H1 (cell line): ENCODE measurements around the gene CPNE5. TPM values are rescaled to one million over a fixed set of nuclear protein-coding genes. Genes with fewer than 3 reads are reported as not detected.

Experiments
- CTCF ChIA-PET: fragments of 300-600 bp; sonication (Branson Sonifier 250); formaldehyde crosslinking; loops from one replicate; lab custom pipeline; 2021; ENCODE audit not compliant: partially characterized antibody; lab: Charles Lee
- POLR2A ChIA-PET: fragments of 300-600 bp; sonication (Branson Sonifier 250); formaldehyde crosslinking; loops from one replicate; lab custom pipeline; 2021; ENCODE audit warnings: inconsistent platforms; ENCODE audit not compliant: partially characterized antibody; lab: Charles Lee
- DNase-seq, 2 experiments: peaks; one replicate each; pipeline versions ENCODE4 v3.0.0 to v3.0.0-alpha.2; 2010 to 2022; ENCODE audit warnings: low spot score in 2 of 2, low read depth in 1 of 2, mixed read lengths in 1 of 2
- FAIRE-seq: peaks from 2 replicates; lab custom pipeline; 2011; peaks lifted over from hg19 to GRCh38; lab: Jason Lieb, UNC
- H2AFZ ChIP-seq: 2 replicates; pipeline ENCODE4 v1.8.1; 2012; ENCODE audit warnings: low read length, inconsistent platforms
- H2AK5ac ChIP-seq: 2 replicates; pipeline ENCODE4 v1.6.1; 2013; ENCODE audit warnings: low read depth, low read length
- H2BK120ac ChIP-seq: replicated peaks from 2 replicates; pipeline ENCODE3; 2013; ENCODE audit warnings: low read depth, low read length, inconsistent platforms
- H2BK12ac ChIP-seq: 2 replicates; pipeline ENCODE4 v1.6.1; 2013; ENCODE audit warnings: low read depth, low read length
- H2BK15ac ChIP-seq: 2 replicates; pipeline ENCODE4 v1.6.1; 2013; ENCODE audit warnings: low read length
- H2BK20ac ChIP-seq: 2 replicates; pipeline ENCODE4 v1.6.1; 2013; ENCODE audit warnings: low read length
- H2BK5ac ChIP-seq: 2 replicates; pipeline ENCODE4 v1.6.1; 2013; ENCODE audit warnings: low read depth, low read length
- H3K14ac ChIP-seq: 2 replicates; pipeline ENCODE4 v1.6.1; 2013; ENCODE audit warnings: inconsistent platforms; ENCODE audit not compliant: insufficient read length
- H3K18ac ChIP-seq: 2 replicates; pipeline ENCODE4 v1.6.1; 2013; ENCODE audit warnings: low read length; ENCODE audit errors: extremely low read depth
- H3K23ac ChIP-seq: 2 replicates; pipeline ENCODE4 v1.6.1; 2013; ENCODE audit warnings: inconsistent platforms; ENCODE audit not compliant: insufficient read length
- H3K23me2 ChIP-seq: 2 replicates; pipeline ENCODE4 v1.6.1; 2013; ENCODE audit warnings: low read depth, low read length
- H3K27ac ChIP-seq: 2 replicates; pipeline ENCODE4 v1.6.1; 2011; ENCODE audit warnings: low read depth, low read length, inconsistent platforms
- H3K27me3 ChIP-seq, 4 experiments: replicated peaks in 1 of 4; 1 replicate in 1 of 4; 2 replicates in 3 of 4; pipeline versions ENCODE4 v1.6.1 to v1.8.1; 2011 to 2013; ENCODE audit warnings: low read length in 3 of 4, mild to moderate bottlenecking in 3 of 4, inconsistent platforms in 2 of 4, mixed read lengths in 2 of 4, moderate library complexity in 1 of 4; ENCODE audit not compliant: control insufficient read depth in 3 of 4, insufficient read depth in 3 of 4; ENCODE audit errors: extremely low read depth in 1 of 4
- H3K36me3 ChIP-seq, 4 experiments: 2 replicates each; pipeline versions ENCODE4 v1.6.1 to v1.8.1; 2011 to 2013; ENCODE audit warnings: mild to moderate bottlenecking in 4 of 4, low read length in 3 of 4, moderate library complexity in 2 of 4, control low read depth in 1 of 4, inconsistent platforms in 1 of 4; ENCODE audit not compliant: insufficient read depth in 4 of 4, control insufficient read depth in 2 of 4
- H3K4ac ChIP-seq: replicated peaks from 2 replicates; pipeline ENCODE3; 2013; ENCODE audit warnings: low read length, low read depth, mixed read lengths, inconsistent platforms; ENCODE audit not compliant: insufficient read length
- H3K4me1 ChIP-seq, 4 experiments: replicated peaks in 1 of 4; 1 replicate in 1 of 4; 2 replicates in 3 of 4; pipeline versions ENCODE4 v1.6.1 to v1.8.1; 2011 to 2013; ENCODE audit warnings: low read length in 3 of 4, inconsistent platforms in 2 of 4, mixed read lengths in 1 of 4; ENCODE audit not compliant: insufficient read depth in 4 of 4, control insufficient read depth in 3 of 4
- H3K4me2 ChIP-seq, 2 experiments: 2 replicates each; pipeline versions ENCODE4 v1.6.1 to v1.8.1; 2011 to 2013; ENCODE audit warnings: low read depth in 2 of 2, low read length in 2 of 2, control low read depth in 1 of 2, inconsistent platforms in 1 of 2, mild to moderate bottlenecking in 1 of 2; ENCODE audit not compliant: insufficient read depth in 1 of 2
- H3K4me3 ChIP-seq, 4 experiments: fragments of 200-600, 300-600 bp in 1 of 4; sonication (generic), shearing (Covaris generic), sonication (Bioruptor Twin) in 1 of 4; 2 replicates each; pipeline versions ENCODE4 v1.5.1 to v1.8.1; 2011 to 2016; ENCODE audit warnings: low read length in 4 of 4, low read depth in 3 of 4, control low read depth in 2 of 4, inconsistent platforms in 2 of 4, mild to moderate bottlenecking in 2 of 4, mixed read lengths in 1 of 4, moderate library complexity in 1 of 4; ENCODE audit not compliant: insufficient read depth in 2 of 4; ENCODE audit errors: extremely low read depth in 1 of 4
- H3K56ac ChIP-seq: replicated peaks from 2 replicates; pipeline ENCODE3; 2013; ENCODE audit warnings: low read depth, mild to moderate bottlenecking, mixed read lengths, low read length, inconsistent platforms; ENCODE audit not compliant: insufficient read length
- H3K79me1 ChIP-seq: 2 replicates; pipeline ENCODE4 v1.6.1; 2013; ENCODE audit warnings: low read depth, low read length, control low read depth
- H3K79me2 ChIP-seq, 2 experiments: 2 replicates each; pipeline versions ENCODE4 v1.6.1 to v1.8.1; 2012 to 2013; ENCODE audit warnings: low read length in 2 of 2, mild to moderate bottlenecking in 2 of 2, inconsistent platforms in 1 of 2; ENCODE audit not compliant: insufficient read depth in 2 of 2, control insufficient read depth in 1 of 2
- H3K9ac ChIP-seq, 4 experiments: replicated peaks in 1 of 4; 1 replicate in 1 of 4; 2 replicates in 3 of 4; pipeline versions ENCODE4 v1.6.1 to v1.8.1; 2011 to 2013; ENCODE audit warnings: low read depth in 3 of 4, low read length in 3 of 4, control low read depth in 2 of 4, mild to moderate bottlenecking in 2 of 4, moderate library complexity in 2 of 4, inconsistent platforms in 1 of 4; ENCODE audit errors: extremely low read depth in 1 of 4
- H3K9me3 ChIP-seq, 2 experiments: 2 replicates each; pipeline versions ENCODE4 v1.6.1 to v1.8.1; 2012 to 2013; ENCODE audit warnings: mild to moderate bottlenecking in 2 of 2, moderate library complexity in 2 of 2, control low read depth in 1 of 2, inconsistent platforms in 1 of 2, low read depth in 1 of 2, low read length in 1 of 2, mixed read lengths in 1 of 2; ENCODE audit not compliant: insufficient read depth in 2 of 2
- H4K20me1 ChIP-seq, 2 experiments: replicated peaks in 1 of 2; 2 replicates each; pipeline versions ENCODE3 to v1.8.1; 2011 to 2013; ENCODE audit warnings: inconsistent platforms in 2 of 2, low read length in 2 of 2, mild to moderate bottlenecking in 1 of 2; ENCODE audit not compliant: insufficient read depth in 2 of 2, control insufficient read depth in 1 of 2
- H4K5ac ChIP-seq: 2 replicates; pipeline ENCODE4 v1.6.1; 2013; ENCODE audit warnings: low read length, low read depth, mixed read lengths, inconsistent platforms; ENCODE audit not compliant: insufficient read length
- H4K8ac ChIP-seq: 2 replicates; pipeline ENCODE4 v1.8.0; 2013; ENCODE audit warnings: mild to moderate bottlenecking, moderate library complexity, low read length, inconsistent platforms; ENCODE audit not compliant: insufficient read depth; ENCODE audit errors: extremely low read depth
- H4K91ac ChIP-seq: replicated peaks from 2 replicates; pipeline ENCODE3; 2013; ENCODE audit warnings: low read length, mixed read lengths, inconsistent platforms; ENCODE audit not compliant: insufficient read length
- TBP ChIP-seq: IDR thresholded peaks from 2 replicates; pipeline ENCODE4 v1.6.1; 2011; ENCODE audit warnings: low read depth, low read length, improper control_type of control experiment
- ZNF274 ChIP-seq: IDR thresholded peaks from 2 replicates; pipeline ENCODE4 v1.7.0; 2012; ENCODE audit warnings: low read length, borderline replicate concordance; ENCODE audit errors: extremely low read depth
- WGBS, 2 experiments: shearing (Covaris generic) in 1 of 2; methylation state at CpG; one replicate each; pipeline versions ENCODE4 v1.1.6 to v1.1.7; 2013 to 2015; ENCODE audit warnings: low lambda C conversion rate in 2 of 2, mixed read lengths in 2 of 2, inconsistent platforms in 1 of 2, low coverage in 1 of 2, missing lambda C conversion rate in 1 of 2; ENCODE audit not compliant: insufficient replicate concordance in 2 of 2, insufficient coverage in 1 of 2, insufficient read length in 1 of 2; ENCODE audit errors: extremely low coverage in 1 of 2, missing lambda C conversion rate in 1 of 2; 5-methylcytosine and 5-hydroxymethylcytosine counted together
- polyA plus RNA-seq, 7 experiments: library from polyadenylated mRNA; depleted of rRNA in 3 of 7; stranded (reverse) in 5 of 7; unstranded in 2 of 7; fragments of >200 nt in 5 of 7; fragments of 200-250 nt in 2 of 7; gene quantifications; 1 replicate in 5 of 7; 2 replicates in 1 of 7; 4 replicates in 1 of 7; pipeline versions ENCODE4 v1.2.1 to v1.2.3, GENCODE V29; 2011 to 2013; ENCODE audit warnings: missing spikeins in 2 of 7, mixed read lengths in 2 of 7
- total RNA-seq: library from RNA; stranded (reverse); fragmentation: NEBNext Ultra II Directional; extraction: Animal tissue kit (Norgen Biotek cat#: 25700); gene quantifications from 2 replicates; pipeline ENCODE4 v1.2.1, GENCODE V29; 2021

The CPNE5 gene
- total and polyA plus RNA-seq, 2 of the 8 experiments (the other 6 are each of a cell fraction or from before 2014, with no cell fraction given): 0.88 to 1.8 TPM

- Histone ChIP-seq H2BK5ac (no peak overlapping the region), H3K79me1 (no peaks in the 10 kb centered on the region), H2AFZ (no peak overlapping the region), H3K9ac (no peak overlapping the region), H3K4me3 (no peak overlapping the region), H3K18ac (no peak overlapping the region), H3K27ac (no peak overlapping the region), H3K79me2 (no peaks in the 10 kb centered on the region), H3K4me2 (no peak overlapping the region), H3K36me3 (no peaks in the 10 kb centered on the region), H2BK20ac (no peak overlapping the region), H3K23ac (no peak overlapping the region), H4K8ac (no peak overlapping the region), H2BK120ac (no peak overlapping the region), H4K20me1 (peaks cover 0 to 7% of the 10 kb centered on the region in 2 experiments), H2BK12ac (no peak overlapping the region), H3K56ac (no peak overlapping the region), H4K5ac (no peak overlapping the region), H4K91ac (no peak overlapping the region), H3K4ac (no peak overlapping the region), H3K9me3 (no peaks in the 10 kb centered on the region), H2BK15ac (no peak overlapping the region), H3K14ac (no peak overlapping the region), H3K23me2 (peaks cover 13% of the 10 kb centered on the region; the same call in 1 of the 2 replicates), H2AK5ac (no peak overlapping the region), H3K4me1 (peaks cover 0 to 14% (median 8%) of the 10 kb centered on the region in 4 experiments; a peak in 6 of 7 replicates), H3K27me3 (peaks cover 22 to 50% (median 44%) of the 10 kb centered on the region in 4 experiments)
- ChIA-PET POLR2A (interaction anchor here (0.9 to 2.0 kb wide), 4 partner anchors 12 to 205 kb away, joined by 3 to 9 read pairs (median 4); partner anchors contain the start of gene PPIL1), CTCF (interaction anchor here (0.8 to 14.1 kb wide), 6 partner anchors 8 to 71 kb away, joined by 3 to 121 read pairs (median 7); no protein-coding TSS in a partner anchor)
- DNase-seq (no peak), FAIRE-seq (no peak)
- 92% methylated on average over 2 of the region's 2 CpGs; no CpG with 5 or more reads in 1 of the 2 experiments for WGBS, 2 experiments
- TF ChIP-seq ZNF274 (no peak), TBP (no peak)
Measured at GRCh38 chr6:36837022-36837339, 2.3 kb downstream of the CPNE5 start.
